DND-41 (cell line): ENCODE data around the gene SRCIN1.

Experiments
- EZH2 ChIP-seq: IDR thresholded peaks from 3 replicates; pipeline ENCODE4 v1.6.1; 2012; ENCODE audit warnings: borderline replicate concordance, low read depth, mild to moderate bottlenecking, moderate library complexity, low read length, inconsistent platforms; ENCODE audit not compliant: severe bottlenecking
- TF ChIP-seq, protein P1 (sequence below): IDR thresholded peaks from 2 replicates; pipeline ENCODE4 v1.5.1; 2012; ENCODE audit warnings: borderline replicate concordance, low read length, moderate library complexity, mild to moderate bottlenecking; ENCODE audit not compliant: poor library complexity, severe bottlenecking; ENCODE audit errors: extremely low read depth

DNA sequence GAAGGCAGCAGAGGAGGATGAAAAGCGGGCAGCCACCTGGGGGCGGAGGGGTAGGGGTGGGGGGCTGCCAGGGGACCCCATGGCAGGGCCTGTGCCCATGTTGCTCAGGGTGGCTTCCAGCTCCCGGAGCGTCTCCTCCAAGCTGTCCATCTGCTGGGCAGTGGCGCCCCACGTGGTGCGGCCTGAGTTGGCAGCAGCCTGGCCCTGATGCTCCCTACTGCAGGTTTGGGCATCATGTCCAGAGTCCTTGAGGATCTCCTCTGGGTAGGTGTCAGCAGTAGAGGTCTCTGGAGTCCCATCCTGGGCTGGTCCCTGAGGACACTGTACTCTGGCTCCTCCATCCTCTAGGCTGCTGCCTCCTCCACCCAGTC is 60.9 kb downstream of the SRCIN1 start:
- TF ChIP-seq, protein P1, sequence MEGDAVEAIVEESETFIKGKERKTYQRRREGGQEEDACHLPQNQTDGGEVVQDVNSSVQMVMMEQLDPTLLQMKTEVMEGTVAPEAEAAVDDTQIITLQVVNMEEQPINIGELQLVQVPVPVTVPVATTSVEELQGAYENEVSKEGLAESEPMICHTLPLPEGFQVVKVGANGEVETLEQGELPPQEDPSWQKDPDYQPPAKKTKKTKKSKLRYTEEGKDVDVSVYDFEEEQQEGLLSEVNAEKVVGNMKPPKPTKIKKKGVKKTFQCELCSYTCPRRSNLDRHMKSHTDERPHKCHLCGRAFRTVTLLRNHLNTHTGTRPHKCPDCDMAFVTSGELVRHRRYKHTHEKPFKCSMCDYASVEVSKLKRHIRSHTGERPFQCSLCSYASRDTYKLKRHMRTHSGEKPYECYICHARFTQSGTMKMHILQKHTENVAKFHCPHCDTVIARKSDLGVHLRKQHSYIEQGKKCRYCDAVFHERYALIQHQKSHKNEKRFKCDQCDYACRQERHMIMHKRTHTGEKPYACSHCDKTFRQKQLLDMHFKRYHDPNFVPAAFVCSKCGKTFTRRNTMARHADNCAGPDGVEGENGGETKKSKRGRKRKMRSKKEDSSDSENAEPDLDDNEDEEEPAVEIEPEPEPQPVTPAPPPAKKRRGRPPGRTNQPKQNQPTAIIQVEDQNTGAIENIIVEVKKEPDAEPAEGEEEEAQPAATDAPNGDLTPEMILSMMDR: no peak
- TF ChIP-seq EZH2: no peak
